CD4-positive, alpha-beta T cell (primary cell): ENCODE results near the gene ANKS3. TPM values are rescaled to one million over a fixed set of nuclear protein-coding genes. Genes with fewer than 3 reads are reported as not detected.

ENCODE experiments used
- ATAC-seq: fragments of 200-7000 bp; cut with Tn5 transposase; one replicate; pipeline ENCODE4 v1.10.0; 2022; ENCODE audit warnings: mild to moderate bottlenecking; ENCODE audit not compliant: poor library complexity
- CTCF ChIA-PET: fragments of 350-600 bp; sonication (Branson Sonifier 250); formaldehyde crosslinking; loops from one replicate; lab custom pipeline; 2021; ENCODE audit warnings: antibody characterized with exemption, inconsistent platforms; lab: Charles Lee
- POLR2A ChIA-PET: fragments of 350-600 bp; sonication (Branson Sonifier 250); formaldehyde crosslinking; loops from one replicate; lab custom pipeline; 2021; ENCODE audit warnings: antibody characterized with exemption, inconsistent platforms; lab: Charles Lee
- DNase-seq, 14 experiments: peaks; one replicate each; pipeline ENCODE4 v3.0.0-alpha.2; 2013 to 2020; ENCODE audit warnings: mixed read lengths in 2 of 14
- H3K27ac ChIP-seq, 2 donors: one replicate each; pipeline versions ENCODE4 v1.5.1 to v1.7.0; 2013; ENCODE audit warnings: low read length in 2 of 2, low read depth in 1 of 2, mild to moderate bottlenecking in 1 of 2
- H3K27me3 ChIP-seq, 2 experiments: 1 replicate in 1 of 2; 2 replicates in 1 of 2; pipeline versions ENCODE4 v1.6.1 to v1.7.0; 2013; ENCODE audit warnings: low read length in 2 of 2, control low read depth in 1 of 2, mild to moderate bottlenecking in 1 of 2, moderate library complexity in 1 of 2; ENCODE audit not compliant: insufficient read depth in 2 of 2, control insufficient read depth in 1 of 2
- H3K36me3 ChIP-seq: one replicate; pipeline ENCODE4 v1.6.1; 2013; ENCODE audit warnings: low read length, control low read depth; ENCODE audit not compliant: insufficient read depth
- H3K4me1 ChIP-seq: one replicate; pipeline ENCODE4 v1.6.1; 2013; ENCODE audit warnings: low read length, control low read depth; ENCODE audit not compliant: insufficient read depth
- H3K4me3 ChIP-seq: one replicate; pipeline ENCODE4 v1.5.1; 2013; ENCODE audit warnings: mild to moderate bottlenecking, low read length, moderate library complexity
- H3K9me3 ChIP-seq, 2 experiments: 1 replicate in 1 of 2; 2 replicates in 1 of 2; pipeline versions ENCODE4 v1.6.1 to v1.7.0; 2013; ENCODE audit warnings: low read length in 2 of 2, mild to moderate bottlenecking in 2 of 2, control low read depth in 1 of 2, moderate library complexity in 1 of 2; ENCODE audit not compliant: control insufficient read depth in 1 of 2, insufficient read depth in 1 of 2
- H3K27ac Mint-ChIP-seq: one replicate; pipeline ENCODE4 v1.8.0; 2020; ENCODE audit warnings: mixed read lengths
- H3K27me3 Mint-ChIP-seq: one replicate; pipeline ENCODE4 v1.8.0; 2021; ENCODE audit warnings: mixed read lengths
- H3K36me3 Mint-ChIP-seq: one replicate; pipeline ENCODE4 v1.8.0; 2021; ENCODE audit warnings: low read depth, mixed read lengths
- H3K4me1 Mint-ChIP-seq: one replicate; pipeline ENCODE4 v1.8.0; 2021; ENCODE audit warnings: low read depth, mixed read lengths
- H3K4me3 Mint-ChIP-seq: one replicate; pipeline ENCODE4 v1.8.0; 2020; ENCODE audit warnings: mild to moderate bottlenecking, mixed read lengths
- H3K9me3 Mint-ChIP-seq: one replicate; pipeline ENCODE4 v1.8.0; 2020; ENCODE audit warnings: mixed read lengths
- CTCF ChIP-seq: fragments of 200-600 bp; IDR thresholded peaks from one replicate; pipeline ENCODE4 v1.8.0; 2022; ENCODE audit warnings: antibody characterized with exemption, mild to moderate bottlenecking
- intact Hi-C, 2 experiments: fragments of 100-400 bp; cut with DNase I in 1 of 2; cut with micrococcal nuclease in 1 of 2; formaldehyde crosslinking; loops; one replicate each; pipeline versions ENCODE4 v1.15.1 to v1.9.0; 2023 to 2025; cut with DNase I, micrococcal nuclease
- total RNA-seq, 174 experiments: library from RNA in 2 of 174; stranded (reverse) in 2 of 174; gene quantifications; one replicate each; pipeline ENCODE4 v1.2.3 and lab custom pipeline; 2021 to 2026

ANKS3 gene
- total RNA-seq, 2 experiments from 2014 or later = 13.5 TPM

- Histone ChIP-seq H3K4me3 (no peak overlapping the region), H3K36me3 (peaks cover 52% of the 10 kb centered on the region), H3K27ac (no peak overlapping the region), H3K4me1 (peaks cover 28% of the 10 kb centered on the region), H3K9me3 (no peaks in the 10 kb centered on the region), H3K27me3 (no peaks in the 10 kb centered on the region)
- Mint-ChIP-seq H3K9me3 (no peaks in the 10 kb centered on the region), H3K36me3 (peaks cover 40% of the 10 kb centered on the region), H3K27ac (peak overlapping the region; percentile 69), H3K4me3 (peak overlapping the region; percentile 85), H3K4me1 (peaks cover 7% of the 10 kb centered on the region), H3K27me3 (no peaks in the 10 kb centered on the region)
- TF ChIP-seq CTCF = no peak
- DNase-seq = peak in 1 of 14 experiments; percentile 23
- ChIA-PET POLR2A (interaction anchor here (0.8 to 2.4 kb wide), 5 partner anchors 35 to 79 kb away, joined by 3 to 11 read pairs (median 3); partner anchors contain the start of genes ANKS3 and DNAAF8), CTCF (interaction anchor here (1.3 kb wide), 1 partner anchor 71 kb away, joined by 4 read pairs; the partner anchor contains the start of gene MGRN1)
- intact Hi-C loops = loop anchor here in 1 of 2 experiments (10.0 kb wide), 3 partner anchors 271 to 399 kb away; partner anchors contain the start of genes DNAJA3, EEF2KMT and NAGPA
- no peak for ATAC-seq
Measured at GRCh38 chr16:4695473-4696171, 38.4 kb downstream of the ANKS3 start.

- peak overlapping the region; percentile 62 for H3K4me3 ChIP-seq
- no peak for TF ChIP-seq CTCF
- Mint-ChIP-seq H3K36me3 (peaks cover 32% of the 10 kb centered on the region), H3K9me3 (no peaks in the 10 kb centered on the region), H3K27ac (peak overlapping the region; percentile 69), H3K4me3 (peak overlapping the region; percentile 85), H3K4me1 (peaks cover 7% of the 10 kb centered on the region), H3K27me3 (no peaks in the 10 kb centered on the region)
- H3K4me1 ChIP-seq = peaks cover 25% of the 10 kb centered on the region
- DNase-seq (peak in 1 of 14 experiments; percentile 44), ATAC-seq (no peak)
- peaks cover 45% of the 10 kb centered on the region for H3K36me3 ChIP-seq
- H3K9me3 ChIP-seq = no peaks in the 10 kb centered on the region
- CTCF ChIA-PET = interaction anchor here (0.6 to 1.2 kb wide), 2 partner anchors 40 to 207 kb away, joined by 3 to 7 read pairs; partner anchors contain the start of genes ANKS3 and DNAAF8
- POLR2A ChIA-PET = interaction anchor here (0.8 to 2.4 kb wide), 10 partner anchors 13 to 79 kb away, joined by 3 to 34 read pairs (median 6); partner anchors contain the start of genes ANKS3, DNAAF8, UBALD1 and ZNF500
- intact Hi-C loops = loop anchor here in 1 of 2 experiments (5.0 to 10.0 kb wide), 5 partner anchors 43 to 400 kb away; partner anchors contain the start of genes DNAJA3, EEF2KMT, HMOX2 and NAGPA
- peak overlapping the region; percentile 22 to 25 for H3K27ac ChIP-seq
- no peaks in the 10 kb centered on the region for H3K27me3 ChIP-seq
Measured at GRCh38 chr16:4694642-4695451, 39.2 kb downstream of the ANKS3 start.
